Endothelial cell of umbilical vein (primary cell): ENCODE results near the gene FCRL3. TPM values are rescaled to one million over a fixed set of nuclear protein-coding genes. Genes with fewer than 3 reads are reported as not detected.

Experiments used
- BruUV-seq: library from RNA; stranded (reverse); fragments of 400-500 nt; replicated peaks from 2 replicates; lab custom pipeline; 2021; lab: Mats Ljungman, UMichigan
- CTCF ChIA-PET: fragments of 300-600, 350-600 bp; sonication (Branson Sonifier 250); formaldehyde crosslinking; loops from one replicate; lab custom pipeline; 2021; ENCODE audit warnings: antibody characterized with exemption, inconsistent platforms; lab: Charles Lee
- POLR2A ChIA-PET: fragments of 300-600, 350-600 bp; sonication (Branson Sonifier 250); formaldehyde crosslinking; loops from one replicate; lab custom pipeline; 2021; ENCODE audit warnings: antibody characterized with exemption, inconsistent platforms; lab: Charles Lee
- DNase-seq: peaks from one replicate; pipeline ENCODE4 v3.0.0-alpha.2; 2011; ENCODE audit warnings: low read depth, low spot score
- FAIRE-seq: peaks from 2 replicates; lab custom pipeline; 2011; peaks lifted over from hg19 to GRCh38; lab: Jason Lieb, UNC
- H2AFZ ChIP-seq: 2 replicates; pipeline ENCODE4 v1.6.0; 2012; ENCODE audit warnings: low read depth, low read length, control low read depth, inconsistent platforms
- H3K27ac ChIP-seq: 2 replicates; pipeline ENCODE4 v1.5.1; 2011; ENCODE audit warnings: low read depth, mild to moderate bottlenecking, control low read depth, low read length, moderate library complexity; ENCODE audit not compliant: insufficient read depth
- H3K27me3 ChIP-seq, 2 experiments: 2 replicates each; pipeline versions ENCODE4 v1.6.0 to v1.6.1; 2011; ENCODE audit warnings: low read length in 2 of 2, mixed read lengths in 1 of 2; ENCODE audit not compliant: control insufficient read depth in 2 of 2, insufficient read depth in 2 of 2
- H3K36me3 ChIP-seq, 2 experiments: 2 replicates in 1 of 2; 3 replicates in 1 of 2; pipeline ENCODE4 v1.5.1; 2011; ENCODE audit warnings: low read length in 2 of 2, mild to moderate bottlenecking in 1 of 2, moderate library complexity in 1 of 2; ENCODE audit not compliant: control insufficient read depth in 2 of 2, insufficient read depth in 2 of 2; ENCODE audit errors: extremely low read depth in 1 of 2
- H3K4me1 ChIP-seq: 3 replicates; pipeline ENCODE4 v1.5.1; 2011; ENCODE audit warnings: mild to moderate bottlenecking, low read length; ENCODE audit not compliant: control insufficient read depth, insufficient read depth; ENCODE audit errors: extremely low read depth
- H3K4me2 ChIP-seq: 2 replicates; pipeline ENCODE4 v1.6.1; 2011; ENCODE audit warnings: low read length, control low read depth, mixed read lengths; ENCODE audit not compliant: insufficient read depth
- H3K4me3 ChIP-seq, 3 experiments: fragments of 200-600 bp in 1 of 3; sonication (generic), shearing (Covaris generic) in 1 of 3; replicated peaks in 1 of 3; 2 replicates each; pipeline ENCODE4 v1.5.1; 2011 to 2016; ENCODE audit warnings: control low read depth in 3 of 3, low read length in 3 of 3, mild to moderate bottlenecking in 2 of 3, inconsistent platforms in 1 of 3, low read depth in 1 of 3, moderate library complexity in 1 of 3; ENCODE audit not compliant: insufficient read depth in 1 of 3
- H3K79me2 ChIP-seq: 2 replicates; pipeline ENCODE4 v1.6.0; 2012; ENCODE audit warnings: low read length, inconsistent platforms; ENCODE audit not compliant: control insufficient read depth, insufficient read depth
- H3K9ac ChIP-seq: replicated peaks from 2 replicates; pipeline ENCODE3; 2011; ENCODE audit warnings: low read length, control low read depth; ENCODE audit not compliant: insufficient read depth; ENCODE audit errors: extremely low read depth
- H3K9me1 ChIP-seq: replicated peaks from 3 replicates; pipeline ENCODE4 v1.6.0; 2011; ENCODE audit warnings: mild to moderate bottlenecking, low read length; ENCODE audit not compliant: control insufficient read depth, insufficient read depth; ENCODE audit errors: extremely low read depth
- H3K9me3 ChIP-seq: replicated peaks from 2 replicates; pipeline ENCODE4 v1.5.1; 2012; ENCODE audit warnings: low read length, inconsistent platforms; ENCODE audit not compliant: control insufficient read depth, insufficient read depth
- H4K20me1 ChIP-seq: replicated peaks from 2 replicates; pipeline ENCODE3; 2011; ENCODE audit warnings: mild to moderate bottlenecking, low read length; ENCODE audit not compliant: control insufficient read depth, insufficient read depth; ENCODE audit errors: extremely low read depth
- CTCF ChIP-seq, 2 donors: IDR thresholded peaks; 1 replicate in 1 of 2; 2 replicates in 1 of 2; pipeline ENCODE4 v1.5.1; 2011; ENCODE audit warnings: low read length in 2 of 2, mild to moderate bottlenecking in 2 of 2, moderate library complexity in 2 of 2, control low read depth in 1 of 2, inconsistent platforms in 1 of 2, low read depth in 1 of 2; ENCODE audit not compliant: insufficient read depth in 1 of 2; ENCODE audit errors: extremely low read depth in 1 of 2
- FOS ChIP-seq: IDR thresholded peaks from 2 replicates; pipeline ENCODE4 v1.6.1; 2011; ENCODE audit warnings: mild to moderate bottlenecking, low read length, moderate library complexity, borderline replicate concordance; ENCODE audit not compliant: insufficient read depth
- JUN ChIP-seq: IDR thresholded peaks from 2 replicates; pipeline ENCODE4 v1.6.1; 2011; ENCODE audit warnings: borderline replicate concordance, low read depth; ENCODE audit not compliant: insufficient read length, insufficient read depth
- MAX ChIP-seq: IDR thresholded peaks from 2 replicates; pipeline ENCODE4 v1.6.1; 2011; ENCODE audit not compliant: insufficient read depth, insufficient read length
- MYC ChIP-seq: IDR thresholded peaks from one replicate; pipeline ENCODE4 v1.6.1; 2011; ENCODE audit warnings: mild to moderate bottlenecking, low read depth, low read length
- POLR2A ChIP-seq: IDR thresholded peaks from 2 replicates; pipeline ENCODE4 v1.6.1; 2012; ENCODE audit warnings: low read depth, mild to moderate bottlenecking, control low read depth, low read length
- dilution Hi-C: fragments of 300-500 bp; cut with MboI; formaldehyde crosslinking; loops from one replicate; pipeline ENCODE4 v1.15.0; 2019; ENCODE audit warnings: low sequenced_read_pairs; ENCODE audit not compliant: extremely low pct_ligation_motif_present
- intact Hi-C: fragments of 100-400 bp; cut with micrococcal nuclease; formaldehyde crosslinking; loops from one replicate; pipeline ENCODE4 v1.10.0; 2022
- polyA plus RNA-seq, 4 experiments: library from polyadenylated mRNA; depleted of rRNA in 3 of 4; stranded (reverse) in 3 of 4; unstranded in 1 of 4; fragments of >200 nt; gene quantifications; 2 replicates each; pipeline versions ENCODE4 v1.2.1 to v1.2.3, GENCODE V29; 2011 to 2012; ENCODE audit warnings: missing spikeins in 1 of 4
- total RNA-seq: library from RNA; stranded (reverse); gene quantifications from 2 replicates; pipeline ENCODE4 v1.2.3, GENCODE V29; 2021

Gene FCRL3
- total and polyA plus RNA-seq, 2 donors (not counting 3 experiments of a cell fraction or from before 2014, with no cell fraction given) = not detected

GRCh38 chr1:157695417-157695816 lies 5.2 kb downstream of the FCRL3 start:
- no peak for DNase-seq
- Histone ChIP-seq H3K27ac (no peak overlapping the region), H3K4me2 (no peak overlapping the region), H3K4me1 (no peaks in the 10 kb centered on the region), H3K9me1 (no peaks in the 10 kb centered on the region), H3K4me3 (no peak overlapping the region), H2AFZ (no peak overlapping the region), H3K9ac (no peak overlapping the region), H3K79me2 (no peaks in the 10 kb centered on the region), H4K20me1 (no peaks in the 10 kb centered on the region), H3K36me3 (no peaks in the 10 kb centered on the region), H3K27me3 (no peaks in the 10 kb centered on the region), H3K9me3 (no peaks in the 10 kb centered on the region)
- TF ChIP-seq POLR2A (no peak), JUN (no peak), FOS (no peak), MYC (no peak)
- POLR2A ChIA-PET = no interaction called here
- BruUV-seq = no TSS peak
- intact Hi-C loops (no loop called here), dilution Hi-C loops (no loop called here)
- FAIRE-seq = no peak
- CTCF ChIA-PET = no interaction called here

DNA sequence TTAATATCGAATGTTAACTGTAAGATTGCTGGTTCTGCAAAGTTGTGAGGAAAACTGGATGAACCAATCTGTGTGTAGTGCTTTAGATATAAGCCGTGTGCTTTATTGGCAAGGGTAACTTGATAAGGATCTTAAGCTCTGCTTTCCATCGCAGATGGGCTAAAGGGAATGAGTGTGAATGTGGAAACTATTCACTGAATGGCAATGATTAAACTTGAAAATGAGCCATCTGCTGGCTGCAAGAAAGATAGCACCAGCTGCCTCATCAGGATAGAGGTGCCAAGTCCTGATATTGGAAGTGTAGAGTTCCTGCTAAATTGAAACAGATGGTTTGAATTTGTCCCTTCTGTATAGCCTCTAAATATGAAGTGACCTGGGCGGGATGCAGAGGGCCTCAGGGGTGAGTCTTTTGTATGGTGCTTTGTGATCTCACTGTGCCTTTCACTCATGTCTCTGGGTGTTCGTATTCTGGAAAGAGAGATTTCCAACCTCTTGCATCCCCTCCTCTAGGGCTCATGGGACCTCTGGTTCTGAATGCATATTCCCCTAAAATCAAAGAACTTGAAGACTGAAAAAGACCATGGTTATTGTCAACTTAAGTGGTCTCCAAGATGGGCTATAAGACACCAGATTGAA lies 9.2 kb downstream of the FCRL3 start:
- H3K9ac ChIP-seq = no peak overlapping the region
- ChIA-PET POLR2A (no interaction called here), CTCF (interaction anchor here (0.9 to 3.4 kb wide), 15 partner anchors 8 to 495 kb away, joined by 3 to 49 read pairs (median 4); no protein-coding TSS in a partner anchor)
- peak; percentile 28 for DNase-seq
- dilution Hi-C loops (no loop called here), intact Hi-C loops (loop anchor here (1.0 to 5.0 kb wide), 2 partner anchors 111 to 329 kb away; no protein-coding TSS in a partner anchor)
- no peak for FAIRE-seq
- BruUV-seq = no TSS peak
- H3K9me1 ChIP-seq = no peaks in the 10 kb centered on the region
- TF ChIP-seq CTCF (IDR thresholded peaks at IDR 0.05; ENCODE audit: extremely low read depth in 1 of 2, insufficient read depth in 1 of 2, low read depth in 1 of 2, low read length in 2 of 2) (peak in 1 of 2 donors; percentile 47), MAX (no peak)
- no peaks in the 10 kb centered on the region for H3K9me3 ChIP-seq
- H3K4me1 ChIP-seq = no peaks in the 10 kb centered on the region
- H3K4me3 ChIP-seq = no peak overlapping the region
- no peak overlapping the region for H3K27ac ChIP-seq
- H3K4me2 ChIP-seq = no peak overlapping the region
- H3K79me2 ChIP-seq = no peaks in the 10 kb centered on the region
- H2AFZ ChIP-seq = no peak overlapping the region
- no peaks in the 10 kb centered on the region for H3K36me3 ChIP-seq
- no peaks in the 10 kb centered on the region for H4K20me1 ChIP-seq
- H3K27me3 ChIP-seq = no peaks in the 10 kb centered on the region
